ENCODE results near the gene CYB5A. TPM values are rescaled to one million over a fixed set of nuclear protein-coding genes. Genes with fewer than 3 reads are reported as not detected.

CYB5A gene
- total RNA-seq, 1 donor from 2014 or later = 53.2 TPM

GRCh38 chr18:74271635-74272034, 20.1 kb downstream of the CYB5A start:
- no peak for FAIRE-seq
- Histone ChIP-seq H3K36me3 (ENCODE audit: control insufficient read depth, insufficient read depth, low read length) (no peaks in the 10 kb centered on the region), H3K27me3 (ENCODE audit: control insufficient read depth, insufficient read depth, low read length) (no peaks in the 10 kb centered on the region), H3K4me3 (ENCODE audit: low read depth, low read length) (no peak overlapping the region)
- DNase-seq (ENCODE audit: low read depth) = peak; percentile 73
- TF ChIP-seq CTCF (IDR thresholded peaks at IDR 0.05; ENCODE audit: insufficient read depth, low read length, severe bottlenecking) = no peak

- Histone ChIP-seq H3K27me3 (ENCODE audit: control insufficient read depth, insufficient read depth, low read length) (no peaks in the 10 kb centered on the region), H3K36me3 (ENCODE audit: control insufficient read depth, insufficient read depth, low read length) (no peaks in the 10 kb centered on the region), H3K4me3 (ENCODE audit: low read depth, low read length) (no peak overlapping the region)
- peak; percentile 43 for FAIRE-seq
- DNase-seq (ENCODE audit: low read depth) = no peak
- no peak for TF ChIP-seq CTCF (IDR thresholded peaks at IDR 0.05; ENCODE audit: insufficient read depth, low read length, severe bottlenecking)
Measured at GRCh38 chr18:74268933-74269620, 22.7 kb downstream of the CYB5A start.

GRCh38 chr18:74268175-74268574, 23.6 kb downstream of the CYB5A start:
- no peak for FAIRE-seq
- Histone ChIP-seq H3K4me3 (ENCODE audit: low read depth, low read length) (no peak overlapping the region), H3K36me3 (ENCODE audit: control insufficient read depth, insufficient read depth, low read length) (no peaks in the 10 kb centered on the region), H3K27me3 (ENCODE audit: control insufficient read depth, insufficient read depth, low read length) (no peaks in the 10 kb centered on the region)
- no peak for DNase-seq (ENCODE audit: low read depth)
- TF ChIP-seq CTCF (IDR thresholded peaks at IDR 0.05; ENCODE audit: insufficient read depth, low read length, severe bottlenecking) = no peak

- no peaks in the 10 kb centered on the region for H3K27me3 ChIP-seq (ENCODE audit: control insufficient read depth, insufficient read depth, low read length)
- H3K36me3 ChIP-seq (ENCODE audit: control insufficient read depth, insufficient read depth, low read length) = no peaks in the 10 kb centered on the region
- DNase-seq (ENCODE audit: low read depth) = peak; percentile 85
- no peak for TF ChIP-seq CTCF (IDR thresholded peaks at IDR 0.05; ENCODE audit: insufficient read depth, low read length, severe bottlenecking)
- H3K4me3 ChIP-seq (ENCODE audit: low read depth, low read length) = no peak overlapping the region
- FAIRE-seq = no peak
Measured at GRCh38 chr18:74266161-74266560, 25.6 kb downstream of the CYB5A start.

- DNase-seq (ENCODE audit: low read depth) (no peak), FAIRE-seq (no peak)
- Histone ChIP-seq H3K4me3 (ENCODE audit: low read depth, low read length) (no peak overlapping the region), H3K36me3 (ENCODE audit: control insufficient read depth, insufficient read depth, low read length) (no peaks in the 10 kb centered on the region), H3K27me3 (ENCODE audit: control insufficient read depth, insufficient read depth, low read length) (no peaks in the 10 kb centered on the region)
- no peak for TF ChIP-seq CTCF (IDR thresholded peaks at IDR 0.05; ENCODE audit: insufficient read depth, low read length, severe bottlenecking)
Measured at GRCh38 chr18:74265546-74266098, 26.1 kb downstream of the CYB5A start.
